ENCODE data around the gene AMIGO1. TPM values are rescaled to one million over a fixed set of nuclear protein-coding genes. Genes with fewer than 3 reads are reported as not detected.

The AMIGO1 gene
- total RNA-seq, 1 donor from 2014 or later: 5.4 TPM

DNA sequence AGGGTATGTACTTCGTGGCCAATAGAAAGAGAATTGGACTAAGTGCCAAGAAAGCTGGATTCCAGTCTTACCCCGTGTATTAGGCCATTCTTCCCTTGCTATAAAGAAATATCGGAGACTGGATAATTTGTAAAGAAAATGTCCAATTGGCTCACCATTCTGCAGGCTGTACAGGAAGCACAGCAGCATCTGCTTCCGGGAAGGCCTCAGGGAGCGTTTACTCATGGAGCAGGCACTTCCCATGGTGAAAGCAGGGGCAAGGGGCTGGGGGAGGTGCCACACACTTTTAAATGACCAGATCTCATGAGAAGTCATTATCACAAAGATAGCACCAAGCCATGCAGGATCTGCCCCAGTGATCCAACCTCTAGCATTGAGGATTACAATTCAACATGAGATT, 7.8 kb upstream of the AMIGO1 start:
- no peak for TF ChIP-seq CTCF (IDR thresholded peaks at IDR 0.05)
- DNase-seq (ENCODE audit: extremely low spot score, unreplicated experiment): no peak
- Mint-ChIP-seq H3K9me3 (ENCODE audit: unreplicated experiment) (no peaks in the 10 kb centered on the region), H3K4me1 (ENCODE audit: unreplicated experiment) (peaks cover 14% of the 10 kb centered on the region), H3K36me3 (ENCODE audit: unreplicated experiment) (no peaks in the 10 kb centered on the region), H3K4me3 (ENCODE audit: unreplicated experiment) (no peak overlapping the region), H3K27me3 (ENCODE audit: unreplicated experiment) (peaks cover 23% of the 10 kb centered on the region), H3K27ac (ENCODE audit: unreplicated experiment) (peak overlapping the region; percentile 9)

- Mint-ChIP-seq H3K27ac (ENCODE audit: unreplicated experiment) (peak overlapping the region; percentile 9), H3K4me3 (ENCODE audit: unreplicated experiment) (no peak overlapping the region), H3K4me1 (ENCODE audit: unreplicated experiment) (peaks cover 14% of the 10 kb centered on the region), H3K9me3 (ENCODE audit: unreplicated experiment) (no peaks in the 10 kb centered on the region), H3K36me3 (ENCODE audit: unreplicated experiment) (no peaks in the 10 kb centered on the region), H3K27me3 (ENCODE audit: unreplicated experiment) (peaks cover 21% of the 10 kb centered on the region)
- no peak for DNase-seq (ENCODE audit: extremely low spot score, unreplicated experiment)
- no peak for TF ChIP-seq CTCF (IDR thresholded peaks at IDR 0.05)
These were observed 7.3 kb upstream of the AMIGO1 start for GRCh38 chr1:109516872-109517271.

DNA sequence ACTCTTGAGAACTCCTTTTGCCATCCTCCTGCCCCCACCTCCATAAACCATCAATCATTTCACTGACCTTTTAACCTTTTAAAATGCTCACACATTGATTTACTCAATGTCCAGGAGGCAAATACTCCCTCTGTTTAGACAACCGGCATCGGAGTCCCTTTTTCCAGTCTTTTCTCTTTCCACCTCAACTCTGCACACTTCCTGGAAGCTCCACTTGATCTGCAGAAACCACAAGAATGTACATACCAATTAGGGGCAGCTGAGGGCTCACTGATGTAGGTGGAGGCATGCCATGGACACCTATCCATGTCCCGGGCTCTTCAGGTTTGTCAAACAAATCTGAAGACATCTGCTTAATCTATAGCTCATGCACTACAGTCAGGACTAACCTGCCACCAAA, 5.3 kb upstream of the AMIGO1 start:
- no peaks in the 10 kb centered on the region for H3K36me3 Mint-ChIP-seq (ENCODE audit: unreplicated experiment)
- peaks cover 20% of the 10 kb centered on the region for H3K27me3 Mint-ChIP-seq (ENCODE audit: unreplicated experiment)
- H3K4me3 Mint-ChIP-seq (ENCODE audit: unreplicated experiment): no peak overlapping the region
- no peak for TF ChIP-seq CTCF (IDR thresholded peaks at IDR 0.05)
- DNase-seq (ENCODE audit: extremely low spot score, unreplicated experiment): no peak
- no peak overlapping the region for H3K27ac Mint-ChIP-seq (ENCODE audit: unreplicated experiment)
- H3K9me3 Mint-ChIP-seq (ENCODE audit: unreplicated experiment): no peaks in the 10 kb centered on the region
- H3K4me1 Mint-ChIP-seq (ENCODE audit: unreplicated experiment): peaks cover 20% of the 10 kb centered on the region

DNA sequence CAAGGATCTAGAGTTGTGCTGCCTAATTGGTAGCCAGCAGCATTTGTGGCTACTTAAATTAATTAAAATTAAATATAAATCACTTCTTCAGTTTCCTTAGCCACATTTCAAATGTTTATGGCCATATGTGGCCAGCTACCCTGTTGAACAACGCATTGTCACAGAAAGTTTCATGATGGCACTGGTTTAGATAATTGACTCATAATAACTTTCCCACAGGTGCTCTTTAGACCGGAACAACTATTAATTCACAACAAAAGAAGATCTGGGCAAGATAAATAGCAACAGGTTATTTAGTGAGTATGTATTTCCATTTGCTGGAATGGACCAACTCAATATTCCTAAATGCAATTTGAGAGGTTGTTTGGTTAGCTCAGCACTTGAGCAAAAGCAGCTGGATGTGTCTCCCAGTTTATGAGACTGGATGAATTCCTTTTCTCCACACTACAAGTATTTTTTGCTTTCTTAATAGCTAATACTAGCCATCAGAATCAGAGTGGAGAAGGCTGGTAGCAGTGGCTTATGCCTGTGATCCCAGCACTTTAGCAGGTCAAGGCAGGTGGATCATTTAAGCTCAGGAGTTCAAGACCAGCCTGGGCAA, 3.7 kb upstream of the AMIGO1 start:
- peaks cover 28% of the 10 kb centered on the region for H3K4me1 Mint-ChIP-seq (ENCODE audit: unreplicated experiment)

DNA sequence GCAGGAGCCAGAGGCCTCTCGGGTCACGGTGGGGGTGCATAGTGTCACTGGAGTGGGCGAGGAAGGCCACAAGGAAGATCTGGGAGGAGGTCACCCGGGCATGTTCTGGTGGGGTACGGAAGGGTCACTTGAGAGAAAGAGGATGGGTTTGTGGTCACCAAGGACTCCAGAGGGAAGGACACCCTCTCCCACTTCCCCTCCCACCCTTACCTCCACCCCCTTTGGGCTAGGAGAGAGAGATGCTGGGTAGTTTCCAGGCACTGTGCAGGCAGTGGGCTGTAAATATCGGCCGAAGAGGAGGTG, 703 bp downstream of the AMIGO1 start:
- no peak for TF ChIP-seq CTCF (IDR thresholded peaks at IDR 0.05)
- H3K27me3 Mint-ChIP-seq (ENCODE audit: unreplicated experiment): peaks cover 16% of the 10 kb centered on the region
- peak overlapping the region; percentile 74 for H3K4me3 Mint-ChIP-seq (ENCODE audit: unreplicated experiment)
- H3K4me1 Mint-ChIP-seq (ENCODE audit: unreplicated experiment): peaks cover 14% of the 10 kb centered on the region
- no peak for DNase-seq (ENCODE audit: extremely low spot score, unreplicated experiment)
- no peaks in the 10 kb centered on the region for H3K9me3 Mint-ChIP-seq (ENCODE audit: unreplicated experiment)
- H3K27ac Mint-ChIP-seq (ENCODE audit: unreplicated experiment): no peak overlapping the region
- H3K36me3 Mint-ChIP-seq (ENCODE audit: unreplicated experiment): peaks cover 2% of the 10 kb centered on the region

More for the DNA sequence above, 3.7 kb upstream of the AMIGO1 start:
- DNase-seq (ENCODE audit: extremely low spot score, unreplicated experiment): no peak
- Mint-ChIP-seq H3K27ac (ENCODE audit: unreplicated experiment) (no peak overlapping the region), H3K27me3 (ENCODE audit: unreplicated experiment) (peaks cover 20% of the 10 kb centered on the region), H3K4me3 (ENCODE audit: unreplicated experiment) (no peak overlapping the region), H3K36me3 (ENCODE audit: unreplicated experiment) (peaks cover 2% of the 10 kb centered on the region), H3K9me3 (ENCODE audit: unreplicated experiment) (no peaks in the 10 kb centered on the region)
- no peak for TF ChIP-seq CTCF (IDR thresholded peaks at IDR 0.05)
